ENCODE measurements around the gene PCLAF. TPM values are rescaled to one million over a fixed set of nuclear protein-coding genes. Genes with fewer than 3 reads are reported as not detected.
"Not testable (repeated sequence)": the region's sequence is repeated elsewhere in the genome, so short reads cannot be mapped to it uniquely, and the experiment has no call there.

Gene PCLAF
- total RNA-seq, 1 donor, result 1.4 TPM

DNA sequence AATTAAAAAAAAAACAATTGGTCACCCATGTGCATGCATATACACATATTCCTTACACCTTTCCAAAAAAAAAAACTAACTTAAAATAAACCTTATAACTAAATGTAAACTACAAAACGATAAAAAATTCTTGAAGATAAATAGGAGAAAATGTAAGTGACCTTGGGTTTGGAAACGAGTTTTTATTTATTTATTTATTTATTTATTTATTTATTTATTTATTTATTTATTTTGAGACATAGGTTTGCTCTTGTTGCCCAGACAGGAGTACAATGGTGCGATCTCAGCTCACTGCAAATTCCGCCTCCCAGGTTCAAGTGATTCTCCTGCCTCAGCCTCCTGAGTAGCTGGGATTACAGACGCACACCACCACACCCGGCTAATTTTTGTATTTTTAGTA, 35.0 kb downstream of the PCLAF start:
- H3K4me1 ChIP-seq (ENCODE audit: insufficient read depth, low read length); H3K9me3 ChIP-seq (ENCODE audit: low read depth, low read length); H3K4me3 ChIP-seq (ENCODE audit: low read length); H3K27me3 ChIP-seq (ENCODE audit: insufficient read depth, low read length): not testable (repeated sequence)

DNA sequence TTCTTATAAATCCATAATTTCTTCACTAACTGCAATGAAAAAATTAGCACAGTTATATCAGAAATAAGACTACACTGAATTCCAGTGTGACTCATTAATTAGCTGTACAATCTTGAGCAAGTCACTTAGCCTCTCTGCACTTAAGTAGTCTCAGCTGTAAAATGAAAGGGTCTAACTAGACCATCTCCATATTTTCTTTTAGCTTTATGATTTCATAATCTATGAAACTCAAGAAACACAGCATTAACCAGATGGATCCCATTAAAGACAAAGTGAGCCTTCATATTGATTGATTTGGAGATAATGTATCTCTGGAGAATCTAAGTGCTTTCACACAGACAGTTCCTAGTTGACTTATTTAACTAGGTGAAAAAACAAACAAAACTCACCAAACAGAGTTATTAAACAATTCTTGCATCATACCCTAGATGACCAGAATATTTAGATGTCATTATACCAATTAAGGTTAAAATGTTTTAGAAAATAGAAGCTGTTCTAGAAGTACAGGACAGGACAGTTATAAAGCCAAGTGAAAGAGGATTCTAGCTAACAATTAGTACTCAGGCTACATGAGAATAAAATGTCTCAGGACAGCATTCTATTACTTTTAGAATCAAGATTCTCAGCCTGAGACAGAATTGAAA, 36.5 kb downstream of the PCLAF start:
- Histone ChIP-seq H3K27me3 (ENCODE audit: insufficient read depth, low read length) (no peaks in the 10 kb centered on the region), H3K9me3 (ENCODE audit: low read depth, low read length) (no peaks in the 10 kb centered on the region), H3K4me1 (ENCODE audit: insufficient read depth, low read length) (no peaks in the 10 kb centered on the region), H3K4me3 (ENCODE audit: low read length) (no peak overlapping the region)

- Histone ChIP-seq H3K4me3 (ENCODE audit: low read length) (no peak overlapping the region), H3K27me3 (ENCODE audit: insufficient read depth, low read length) (no peaks in the 10 kb centered on the region), H3K9me3 (ENCODE audit: low read depth, low read length) (no peaks in the 10 kb centered on the region), H3K4me1 (ENCODE audit: insufficient read depth, low read length) (no peaks in the 10 kb centered on the region)
Observed at GRCh38 chr15:64343841-64344240, 37.4 kb downstream of the PCLAF start.

DNA sequence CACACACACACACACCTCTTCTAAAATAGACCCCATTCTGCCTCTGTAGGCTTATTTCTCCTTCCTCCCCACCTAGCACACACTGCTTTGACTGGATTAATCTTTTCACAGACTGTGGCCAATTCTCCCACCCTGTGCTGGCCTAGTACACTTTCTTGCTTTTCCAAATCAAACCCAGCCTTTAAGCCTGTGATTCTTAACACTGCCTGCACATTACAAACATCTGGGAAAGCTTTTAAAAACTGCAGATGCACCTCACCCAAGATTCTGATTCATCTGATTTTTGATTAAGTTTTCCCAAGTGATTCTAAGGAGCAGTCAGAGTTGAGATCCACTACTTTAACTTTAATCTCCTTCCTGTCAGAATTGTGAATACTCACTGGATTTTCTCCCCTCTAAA, 38.0 kb downstream of the PCLAF start:
- Histone ChIP-seq H3K27me3 (ENCODE audit: insufficient read depth, low read length) (no peaks in the 10 kb centered on the region), H3K4me3 (ENCODE audit: low read length) (no peak overlapping the region), H3K4me1 (ENCODE audit: insufficient read depth, low read length) (no peaks in the 10 kb centered on the region), H3K9me3 (ENCODE audit: low read depth, low read length) (no peaks in the 10 kb centered on the region)

GRCh38 chr15:64341961-64342360, 39.3 kb downstream of the PCLAF start:
- H3K4me3 ChIP-seq (ENCODE audit: low read length), result no peak overlapping the region
- H3K27me3 ChIP-seq (ENCODE audit: insufficient read depth, low read length), result no peaks in the 10 kb centered on the region
- H3K4me1 ChIP-seq (ENCODE audit: insufficient read depth, low read length), result no peaks in the 10 kb centered on the region
- H3K9me3 ChIP-seq (ENCODE audit: low read depth, low read length), result no peaks in the 10 kb centered on the region

GRCh38 chr15:64340355-64340754, 40.9 kb downstream of the PCLAF start:
- H3K9me3 ChIP-seq (ENCODE audit: low read depth, low read length), result no peaks in the 10 kb centered on the region
- H3K4me3 ChIP-seq (ENCODE audit: low read length), result no peak overlapping the region
- peaks cover 6% of the 10 kb centered on the region for H3K4me1 ChIP-seq (ENCODE audit: insufficient read depth, low read length)
- no peaks in the 10 kb centered on the region for H3K27me3 ChIP-seq (ENCODE audit: insufficient read depth, low read length)

DNA sequence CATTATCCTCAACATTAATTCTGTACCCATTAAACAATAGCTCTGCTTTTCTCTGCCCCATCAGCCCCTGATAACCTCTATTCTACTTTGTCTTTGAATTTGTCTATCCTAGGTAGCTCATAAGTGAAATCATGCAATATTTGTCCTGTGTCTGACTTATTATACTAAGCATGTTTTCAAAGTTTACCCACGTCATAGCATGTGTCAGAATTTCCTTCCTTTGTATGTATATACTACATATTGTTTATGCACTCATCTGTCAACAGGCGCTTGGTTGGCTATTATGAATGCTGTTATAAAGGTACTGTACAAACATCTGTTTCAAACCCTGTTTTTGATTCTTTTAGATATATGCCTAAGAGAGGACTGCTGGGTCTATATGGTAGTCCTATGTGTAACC, 43.5 kb downstream of the PCLAF start:
- H3K27me3 ChIP-seq (ENCODE audit: insufficient read depth, low read length), result no peaks in the 10 kb centered on the region
- H3K4me3 ChIP-seq (ENCODE audit: low read length), result no peak overlapping the region
- no peaks in the 10 kb centered on the region for H3K9me3 ChIP-seq (ENCODE audit: low read depth, low read length)
- H3K4me1 ChIP-seq (ENCODE audit: insufficient read depth, low read length), result peaks cover 10% of the 10 kb centered on the region

- no peak overlapping the region for H3K4me3 ChIP-seq (ENCODE audit: low read length)
- H3K4me1 ChIP-seq (ENCODE audit: insufficient read depth, low read length), result peaks cover 10% of the 10 kb centered on the region
Observed at GRCh38 chr15:64333986-64334929, 47.0 kb downstream of the PCLAF start.

GRCh38 chr15:64333516-64333915, 47.7 kb downstream of the PCLAF start:
- no peak overlapping the region for H3K4me3 ChIP-seq (ENCODE audit: low read length)
- peaks cover 10% of the 10 kb centered on the region for H3K4me1 ChIP-seq (ENCODE audit: insufficient read depth, low read length)
- H3K9me3 ChIP-seq (ENCODE audit: low read depth, low read length), result no peaks in the 10 kb centered on the region
- H3K27me3 ChIP-seq (ENCODE audit: insufficient read depth, low read length), result no peaks in the 10 kb centered on the region

More at GRCh38 chr15:64333986-64334929, 47.0 kb downstream of the PCLAF start:
- no peaks in the 10 kb centered on the region for H3K27me3 ChIP-seq (ENCODE audit: insufficient read depth, low read length)
- no peaks in the 10 kb centered on the region for H3K9me3 ChIP-seq (ENCODE audit: low read depth, low read length)

DNA sequence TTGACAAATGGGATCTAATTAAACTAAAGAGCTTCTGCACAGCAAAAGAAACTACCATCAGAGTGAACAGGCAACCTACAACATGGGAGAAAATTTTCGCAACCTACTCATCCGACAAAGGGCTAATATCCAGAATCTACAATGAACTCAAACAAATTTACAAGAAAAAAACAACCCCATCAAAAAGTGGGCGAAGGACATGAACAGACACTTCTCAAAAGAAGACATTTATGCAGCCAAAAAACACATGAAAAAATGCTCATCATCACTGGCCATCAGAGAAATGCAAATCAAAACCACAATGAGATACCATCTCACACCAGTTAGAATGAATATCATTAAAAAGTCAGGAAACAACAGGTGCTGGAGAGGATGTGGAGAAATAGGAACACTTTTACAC, 49.6 kb downstream of the PCLAF start:
- peaks cover 10% of the 10 kb centered on the region for H3K4me1 ChIP-seq (ENCODE audit: insufficient read depth, low read length)

DNA sequence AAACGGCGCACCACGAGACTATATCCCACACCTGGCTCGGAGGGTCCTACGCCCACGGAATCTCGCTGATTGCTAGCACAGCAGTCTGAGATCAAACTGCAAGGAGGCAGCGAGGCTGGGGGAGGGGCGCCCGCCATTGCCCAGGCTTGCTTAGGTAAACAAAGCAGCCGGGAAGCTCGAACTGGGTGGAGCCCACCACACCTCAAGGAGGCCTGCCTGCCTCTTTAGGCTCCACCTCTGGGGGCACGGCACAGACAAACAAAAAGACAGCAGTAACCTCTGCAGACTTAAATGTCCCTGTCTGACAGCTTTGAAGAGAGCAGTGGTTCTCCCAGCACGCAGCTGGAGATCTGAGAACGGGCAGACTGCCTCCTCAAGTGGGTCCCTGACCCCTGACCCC, 54.3 kb downstream of the PCLAF start:
- H3K4me3 ChIP-seq (ENCODE audit: low read length); H3K9me3 ChIP-seq (ENCODE audit: low read depth, low read length); H3K4me1 ChIP-seq (ENCODE audit: insufficient read depth, low read length); H3K27me3 ChIP-seq (ENCODE audit: insufficient read depth, low read length): not testable (repeated sequence)

More for the DNA sequence above, 49.6 kb downstream of the PCLAF start:
- not testable (repeated sequence) for H3K9me3 ChIP-seq (ENCODE audit: low read depth, low read length); H3K27me3 ChIP-seq (ENCODE audit: insufficient read depth, low read length); H3K4me3 ChIP-seq (ENCODE audit: low read length)

- not testable (repeated sequence) for H3K4me1 ChIP-seq (ENCODE audit: insufficient read depth, low read length); H3K9me3 ChIP-seq (ENCODE audit: low read depth, low read length); H3K27me3 ChIP-seq (ENCODE audit: insufficient read depth, low read length); H3K4me3 ChIP-seq (ENCODE audit: low read length)
Observed at GRCh38 chr15:64326458-64326857, 54.8 kb downstream of the PCLAF start.

DNA sequence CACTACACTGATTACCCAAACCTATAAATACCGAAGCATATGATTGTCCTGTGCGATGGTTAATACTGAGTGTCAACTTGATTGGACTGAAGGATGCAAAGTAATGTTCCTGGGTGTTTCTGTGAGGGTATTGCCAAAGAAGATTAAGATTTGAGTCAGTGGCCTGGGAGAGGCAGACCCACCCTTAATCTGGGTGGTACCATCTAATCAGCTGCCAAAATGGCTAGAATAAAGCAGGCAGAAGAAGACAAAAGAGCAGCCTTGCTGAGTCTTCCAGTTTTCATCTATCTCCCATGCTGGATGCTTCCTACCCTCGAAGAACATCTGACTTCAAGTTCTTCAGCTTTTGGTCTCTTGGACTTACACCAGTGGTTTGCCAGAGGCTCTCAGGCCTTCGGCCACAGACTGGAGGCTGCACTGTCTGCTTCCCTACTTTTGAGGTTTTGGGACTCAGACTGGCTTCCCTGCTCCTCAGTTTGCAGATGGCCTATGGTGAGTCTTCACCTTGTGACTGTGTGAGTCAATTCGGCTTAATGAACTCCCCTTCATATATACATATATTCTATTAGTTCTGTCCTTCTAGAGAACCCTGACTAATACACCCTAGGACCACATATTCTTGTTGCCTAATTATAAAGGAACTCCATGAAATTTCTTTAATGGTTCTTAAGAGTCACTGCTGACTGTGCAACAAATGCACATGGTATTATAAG, 56.9 kb downstream of the PCLAF start:
- H3K4me3 ChIP-seq (ENCODE audit: low read length), result no peak overlapping the region
- no peaks in the 10 kb centered on the region for H3K4me1 ChIP-seq (ENCODE audit: insufficient read depth, low read length)
- H3K9me3 ChIP-seq (ENCODE audit: low read depth, low read length), result no peaks in the 10 kb centered on the region
- H3K27me3 ChIP-seq (ENCODE audit: insufficient read depth, low read length), result no peaks in the 10 kb centered on the region

- no peaks in the 10 kb centered on the region for H3K9me3 ChIP-seq (ENCODE audit: low read depth, low read length)
Observed at GRCh38 chr15:64315216-64315615, 66.0 kb downstream of the PCLAF start.

GRCh38 chr15:64314456-64314855, 66.8 kb downstream of the PCLAF start:
- no peaks in the 10 kb centered on the region for H3K4me1 ChIP-seq (ENCODE audit: insufficient read depth, low read length)
- no peaks in the 10 kb centered on the region for H3K9me3 ChIP-seq (ENCODE audit: low read depth, low read length)
- no peak overlapping the region for H3K4me3 ChIP-seq (ENCODE audit: low read length)
- H3K27me3 ChIP-seq (ENCODE audit: insufficient read depth, low read length), result no peaks in the 10 kb centered on the region

More at GRCh38 chr15:64315216-64315615, 66.0 kb downstream of the PCLAF start:
- Histone ChIP-seq H3K4me3 (ENCODE audit: low read length) (no peak overlapping the region), H3K27me3 (ENCODE audit: insufficient read depth, low read length) (no peaks in the 10 kb centered on the region), H3K4me1 (ENCODE audit: insufficient read depth, low read length) (no peaks in the 10 kb centered on the region)
